ENCODE results near the gene NRXN3.

DNA sequence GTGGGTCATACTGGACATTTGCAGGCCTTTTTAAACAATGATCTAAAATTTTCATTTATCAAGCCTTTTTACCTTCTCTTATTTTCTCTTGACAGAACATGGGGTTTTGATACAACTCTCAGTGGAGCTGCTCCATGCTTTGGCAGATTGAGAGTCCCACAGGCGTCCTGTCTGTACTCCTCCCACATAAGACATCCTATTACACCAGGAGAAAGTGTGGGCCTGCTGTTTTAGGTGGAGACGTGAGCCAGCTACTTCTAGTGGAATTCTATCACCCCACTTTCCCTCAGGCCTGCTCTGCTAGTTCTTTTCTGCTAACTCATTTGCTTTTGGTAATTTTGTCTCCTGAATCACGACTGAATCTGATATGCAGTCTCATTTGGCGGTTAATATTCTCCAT is 33.5 kb upstream of the NRXN3 start:
- no peak for TF ChIP-seq CTCF (IDR thresholded peaks at IDR 0.05; ENCODE audit: insufficient read depth, low read length, poor library complexity, severe bottlenecking)
- no peak for TF ChIP-seq EZH2phosphoT487 (conservative IDR thresholded peaks at IDR 0.05; ENCODE audit: low read length)
